ENCODE measurements around the gene SOSTDC1. TPM values are rescaled to one million over a fixed set of nuclear protein-coding genes. Genes with fewer than 3 reads are reported as not detected.

Gene SOSTDC1
- total RNA-seq, 4 donors from 2014 or later, result not detected

DNA sequence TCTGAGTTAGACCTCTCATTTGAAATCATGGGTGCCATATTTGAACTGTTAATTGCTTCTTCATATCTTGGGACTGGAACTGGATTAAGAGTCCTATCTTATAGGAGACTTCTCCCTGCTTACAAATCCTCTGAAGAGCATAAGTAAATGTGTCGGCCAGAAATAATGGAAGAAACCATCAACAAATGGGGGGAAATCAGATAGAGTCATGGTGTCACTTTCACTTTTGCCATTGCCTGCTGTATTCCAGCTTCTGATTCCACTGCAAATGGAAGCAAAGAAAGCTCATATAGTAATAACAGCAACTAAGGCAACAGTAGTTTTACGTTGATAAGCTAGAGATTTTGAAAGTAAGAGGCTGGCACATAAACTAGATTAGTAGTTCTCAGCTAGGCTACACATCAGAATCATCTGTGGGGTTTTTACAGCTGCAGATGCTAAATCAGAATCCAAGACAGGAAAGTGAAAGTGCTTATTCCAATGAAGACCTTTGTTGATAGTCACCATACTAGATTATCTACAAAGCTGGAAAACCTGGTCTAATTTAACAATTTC lies 31.9 kb downstream of the SOSTDC1 start:
- no peak for TF ChIP-seq CTCF (IDR thresholded peaks at IDR 0.05; ENCODE audit: low read depth)

GRCh38 chr7:16432425-16432731 lies 33.2 kb downstream of the SOSTDC1 start:
- TF ChIP-seq CTCF (IDR thresholded peaks at IDR 0.05; ENCODE audit: low read depth), result no peak

- no peak for TF ChIP-seq CTCF (IDR thresholded peaks at IDR 0.05; ENCODE audit: low read depth)
Observed at GRCh38 chr7:16431646-16432424, 33.7 kb downstream of the SOSTDC1 start.

- no peak for TF ChIP-seq CTCF (IDR thresholded peaks at IDR 0.05; ENCODE audit: low read depth)
Observed at GRCh38 chr7:16430133-16430532, 35.4 kb downstream of the SOSTDC1 start.

GRCh38 chr7:16428672-16429071 lies 36.9 kb downstream of the SOSTDC1 start:
- TF ChIP-seq CTCF (IDR thresholded peaks at IDR 0.05; ENCODE audit: low read depth), result no peak

GRCh38 chr7:16428182-16428581 lies 37.4 kb downstream of the SOSTDC1 start:
- TF ChIP-seq CTCF (IDR thresholded peaks at IDR 0.05; ENCODE audit: low read depth), result no peak

- TF ChIP-seq CTCF (IDR thresholded peaks at IDR 0.05; ENCODE audit: low read depth), result no peak
Observed at GRCh38 chr7:16423761-16424160, 41.8 kb downstream of the SOSTDC1 start.
